ENCODE measurements around the gene CCDC188.
"Not testable (repeated sequence)": the region's sequence is repeated elsewhere in the genome, so short reads cannot be mapped to it uniquely, and the experiment has no call there.

The CCDC188 gene

DNA sequence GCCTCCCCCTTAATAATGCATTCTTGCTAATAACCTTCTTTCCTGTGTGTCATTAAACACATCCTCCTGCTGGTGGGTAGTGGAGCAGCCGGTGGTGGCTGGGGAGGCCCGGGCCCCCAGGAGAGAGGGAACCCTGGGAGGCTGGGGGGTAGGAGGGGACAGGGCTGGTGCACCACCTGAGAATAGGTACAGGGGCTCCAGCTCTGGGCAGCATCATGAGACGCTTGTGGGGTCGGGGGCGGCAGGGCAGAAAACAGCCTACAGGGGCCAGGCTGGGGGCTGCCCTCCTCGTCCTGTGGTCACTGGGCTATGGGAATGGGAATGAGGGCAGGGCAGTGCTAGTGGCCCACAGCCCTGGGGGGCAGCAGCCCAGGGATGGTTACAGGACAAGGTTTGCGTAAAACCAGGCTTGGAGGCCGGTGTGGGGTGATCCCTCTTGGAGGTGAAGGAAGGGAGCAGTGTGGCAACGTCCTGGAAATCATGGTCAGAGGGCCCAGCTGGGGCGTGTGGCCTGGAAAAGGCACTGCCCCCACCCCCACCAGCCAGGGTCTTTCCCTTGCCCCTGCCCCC, 18.5 kb upstream of the CCDC188 start:
- DNase-seq = no peak

DNA sequence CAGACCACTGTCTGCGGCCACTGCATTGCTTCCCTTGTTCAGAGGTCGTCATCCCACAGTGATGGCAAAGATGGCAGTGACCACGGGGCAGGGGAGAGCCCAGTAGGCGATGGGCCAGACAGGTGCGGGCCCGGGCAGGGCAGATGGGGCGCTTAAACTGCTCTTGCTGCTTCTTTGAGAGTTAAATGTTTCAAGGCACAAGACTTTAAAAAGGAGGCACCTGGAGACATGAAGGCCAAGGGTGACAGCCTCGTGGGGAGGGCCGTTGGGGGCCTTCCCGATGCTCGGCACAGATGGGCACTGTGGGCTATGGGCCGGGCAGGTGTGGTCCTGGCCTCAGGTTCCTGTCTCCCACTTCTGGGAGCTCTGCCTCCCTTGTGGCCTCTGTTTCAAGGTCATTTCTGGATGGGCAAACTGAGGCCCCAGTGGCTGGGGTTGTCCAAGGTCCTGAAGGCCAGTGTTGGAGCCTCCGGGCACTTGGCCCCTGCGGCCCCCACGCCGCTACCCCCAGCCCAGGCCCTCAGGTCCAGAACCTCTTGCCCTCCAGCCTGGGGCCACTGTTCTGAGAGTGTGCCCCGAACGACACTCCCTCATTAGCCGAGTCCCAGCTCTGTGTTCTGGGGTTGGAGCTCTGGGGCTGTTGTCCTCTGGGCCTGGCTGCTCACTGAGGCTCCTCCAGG, 16.9 kb upstream of the CCDC188 start:
- no peak for DNase-seq

DNA sequence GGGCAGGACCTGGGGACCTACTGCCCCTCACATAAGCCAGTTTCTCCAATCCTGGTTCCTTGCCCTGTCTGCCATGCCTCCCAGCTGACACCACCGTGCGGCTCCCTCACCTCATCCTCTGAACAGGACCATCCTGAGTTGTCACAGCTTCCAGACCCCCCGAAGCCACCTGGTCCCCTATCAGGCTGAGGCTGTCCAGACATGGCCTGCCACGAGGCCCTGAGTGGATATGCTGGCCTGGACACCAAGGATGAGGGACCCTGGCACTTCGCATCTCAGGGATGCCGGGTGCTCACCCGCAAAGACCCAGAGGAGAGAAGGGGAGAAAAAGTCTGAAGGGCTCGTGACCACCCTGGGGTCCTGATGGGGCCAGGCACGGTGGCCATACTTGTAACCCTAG, 15.8 kb upstream of the CCDC188 start:
- DNase-seq = no peak

DNA sequence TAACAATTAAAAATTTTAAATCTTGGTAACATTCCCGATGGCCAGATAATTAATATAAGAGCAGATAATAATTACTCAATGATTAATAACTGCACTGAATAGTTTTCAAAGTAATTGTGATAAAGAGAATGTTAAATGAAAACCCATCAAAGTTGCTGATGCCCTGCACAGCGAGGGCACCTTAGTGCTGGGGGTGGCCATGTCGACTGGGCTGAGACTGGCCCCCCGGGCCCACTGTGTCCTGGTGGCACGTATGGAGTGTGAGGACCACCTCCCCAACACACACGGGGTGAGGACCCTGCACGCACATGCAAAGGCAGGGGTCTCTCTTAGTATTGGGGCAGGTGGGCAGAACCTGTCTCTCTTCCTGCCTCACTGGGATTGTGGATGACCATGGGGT, 15.1 kb upstream of the CCDC188 start:
- no peak for DNase-seq

DNA sequence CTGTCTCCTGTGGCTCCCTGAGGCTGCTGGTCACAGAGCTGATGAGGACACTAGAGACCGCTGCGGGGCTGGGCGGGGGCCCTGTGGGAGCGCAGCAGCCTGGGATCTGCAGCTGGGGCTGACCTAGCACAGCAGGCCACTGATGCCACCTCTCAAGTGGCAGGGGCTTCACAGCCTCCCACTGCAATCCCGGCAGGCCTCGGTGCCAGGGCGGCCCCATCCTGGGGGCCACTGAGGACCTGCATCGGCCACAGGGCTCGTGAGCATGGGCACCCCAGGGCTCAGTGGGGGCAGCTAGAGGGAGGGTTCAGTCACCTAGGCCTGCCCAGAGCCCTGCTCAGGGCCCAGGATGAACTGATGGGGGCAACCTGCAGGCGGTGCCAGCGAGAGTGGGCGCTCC, 14.6 kb upstream of the CCDC188 start:
- no peak for DNase-seq

DNA sequence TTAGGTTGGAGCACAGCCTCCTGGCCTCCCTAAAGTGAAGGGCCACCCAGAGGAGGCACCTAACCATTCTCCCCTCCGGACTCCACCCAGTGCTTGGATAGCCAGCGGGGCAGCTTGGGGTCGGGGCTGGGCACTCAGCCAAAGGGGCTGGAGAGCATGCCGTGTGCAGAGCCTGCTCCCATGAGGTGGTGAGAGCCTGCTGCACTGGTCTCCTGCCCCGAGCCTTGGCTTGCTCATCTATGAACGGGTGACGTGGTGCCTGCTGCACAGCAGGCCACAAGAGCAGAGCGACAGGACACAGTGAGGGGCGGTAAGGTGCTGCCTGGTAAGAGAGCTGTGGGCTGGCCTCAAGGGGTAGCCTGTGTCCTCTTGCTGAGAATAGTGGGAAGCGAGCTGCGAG, 14.0 kb upstream of the CCDC188 start:
- no peak for DNase-seq

DNA sequence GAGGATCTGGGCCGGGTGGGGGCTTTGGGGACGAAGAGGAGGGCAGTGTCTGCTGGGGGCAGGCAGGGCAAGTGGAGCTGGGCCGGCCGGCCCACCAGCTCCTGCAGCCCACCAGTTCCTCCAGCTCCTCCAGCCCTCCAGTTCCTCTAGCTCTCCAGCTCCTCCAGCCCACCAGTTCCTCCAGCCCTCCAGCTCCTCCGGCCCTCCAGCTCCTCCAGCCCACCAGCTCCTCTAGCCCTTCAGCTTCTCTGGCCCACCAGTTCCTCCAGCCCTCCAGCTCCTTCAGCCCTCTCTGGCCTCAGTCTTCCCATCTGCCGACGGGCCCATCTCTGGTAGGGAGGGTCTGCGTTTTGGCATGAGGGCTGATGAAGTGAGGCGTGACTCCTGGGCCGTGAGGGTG, 9.2 kb upstream of the CCDC188 start:
- DNase-seq = no peak

DNA sequence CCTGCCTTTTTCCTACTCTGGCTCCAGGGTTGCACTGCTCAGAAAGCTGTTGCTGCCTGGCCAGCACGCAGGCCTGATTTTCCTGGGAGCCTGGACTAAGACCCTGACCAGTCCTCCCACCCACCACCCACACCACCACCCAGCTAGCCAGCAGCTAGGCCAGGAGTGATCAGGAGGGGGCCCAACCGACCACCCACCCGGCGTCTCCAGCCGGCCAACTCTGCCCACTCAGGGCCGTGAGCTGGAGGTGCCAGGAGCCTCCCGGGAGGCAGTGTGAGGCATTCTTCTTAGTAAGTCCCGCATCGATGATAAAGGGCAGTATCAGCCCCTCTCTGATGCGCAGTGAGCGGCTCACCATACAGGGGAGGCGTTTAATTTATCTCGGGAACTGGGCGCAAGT, 8.7 kb upstream of the CCDC188 start:
- DNase-seq = not testable (repeated sequence)

DNA sequence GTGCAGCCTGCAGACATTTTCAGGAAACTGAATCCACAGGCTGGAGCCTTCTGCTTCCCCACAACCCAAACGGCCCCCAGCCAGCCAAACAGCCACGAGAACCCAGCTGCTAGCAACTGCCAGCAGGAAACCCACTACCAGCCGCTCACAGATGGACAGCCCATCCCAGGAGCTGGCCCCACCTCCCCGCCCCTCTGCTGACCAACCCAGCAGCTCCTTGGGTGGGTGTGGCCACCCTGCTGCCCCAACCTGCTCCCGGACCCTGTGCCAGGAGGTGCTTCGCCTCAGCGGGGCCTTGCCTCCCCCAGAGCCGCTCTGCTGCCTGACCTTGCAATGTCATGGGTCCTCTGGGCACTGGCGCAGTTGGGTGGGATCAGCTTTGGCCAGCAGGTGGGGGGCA, 8.2 kb upstream of the CCDC188 start:
- no peak for DNase-seq

DNA sequence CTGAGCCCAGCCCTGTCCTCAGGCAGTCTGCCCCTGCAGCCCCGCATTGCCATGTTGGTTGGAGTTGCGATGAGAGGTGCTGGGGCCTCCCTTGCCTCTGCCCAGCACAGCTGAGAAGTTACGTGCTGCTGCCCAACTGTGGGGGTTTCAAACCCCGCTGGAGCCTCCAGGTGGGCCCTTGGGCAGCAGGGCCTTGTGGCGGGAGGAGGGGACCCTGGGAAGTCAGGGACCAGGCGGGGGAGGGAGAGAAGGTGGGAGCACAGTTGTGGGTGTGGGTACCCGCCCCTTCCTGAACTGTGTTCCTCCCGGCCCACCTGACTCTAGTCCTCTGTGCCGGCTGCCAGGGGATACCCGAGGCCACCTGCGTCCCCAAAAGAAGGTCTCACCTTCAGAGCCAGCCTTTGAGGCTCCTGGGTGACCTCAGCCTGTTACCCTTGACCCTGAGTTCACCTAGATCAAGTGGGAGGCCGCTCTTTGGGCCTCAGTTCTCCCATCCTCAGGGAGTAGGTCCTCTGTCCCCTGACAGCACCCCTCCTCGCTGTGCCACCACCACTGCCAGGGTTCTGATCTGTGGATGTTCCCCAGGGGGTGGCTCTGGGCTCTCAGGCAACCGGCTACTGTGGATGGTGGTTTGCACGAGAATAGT, 7.7 kb upstream of the CCDC188 start:
- no peak for DNase-seq

DNA sequence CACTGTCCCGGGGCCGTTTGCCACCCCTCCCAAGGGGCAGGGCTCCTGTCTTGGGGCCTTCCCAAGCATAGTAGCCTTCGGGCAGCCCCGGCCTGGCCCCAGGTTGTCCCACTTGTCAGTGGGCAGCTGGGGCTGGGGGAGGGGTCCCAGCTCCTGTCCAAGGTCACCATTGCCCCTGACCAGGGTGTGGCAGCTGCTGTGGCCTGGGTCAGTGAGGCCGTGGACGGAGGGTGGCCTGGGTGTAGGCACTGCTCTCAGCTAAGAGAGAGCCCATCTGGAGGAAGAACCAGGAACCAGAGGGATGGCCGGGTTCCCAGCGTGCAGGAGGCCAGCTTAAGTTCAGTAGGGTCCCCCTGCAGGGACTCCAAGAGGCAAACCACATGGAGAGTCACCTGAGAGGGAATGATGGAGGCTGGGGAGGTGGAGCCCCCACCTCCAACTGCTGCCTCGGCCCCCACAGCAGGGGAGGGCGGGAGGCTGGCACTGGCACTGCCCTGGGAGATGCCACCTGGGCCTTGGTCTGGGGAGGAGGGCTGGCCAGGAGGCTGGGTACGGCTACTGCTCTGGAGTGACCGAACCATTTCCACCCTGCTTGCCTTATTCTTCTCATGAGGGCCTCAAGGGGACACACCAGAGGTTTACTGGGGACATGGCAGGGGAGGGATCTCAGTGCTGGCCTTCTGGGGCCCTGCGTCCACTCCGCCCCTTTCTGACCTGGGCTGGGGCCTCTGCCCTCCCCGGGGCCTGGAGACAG, 6.8 kb upstream of the CCDC188 start:
- DNase-seq = no peak

DNA sequence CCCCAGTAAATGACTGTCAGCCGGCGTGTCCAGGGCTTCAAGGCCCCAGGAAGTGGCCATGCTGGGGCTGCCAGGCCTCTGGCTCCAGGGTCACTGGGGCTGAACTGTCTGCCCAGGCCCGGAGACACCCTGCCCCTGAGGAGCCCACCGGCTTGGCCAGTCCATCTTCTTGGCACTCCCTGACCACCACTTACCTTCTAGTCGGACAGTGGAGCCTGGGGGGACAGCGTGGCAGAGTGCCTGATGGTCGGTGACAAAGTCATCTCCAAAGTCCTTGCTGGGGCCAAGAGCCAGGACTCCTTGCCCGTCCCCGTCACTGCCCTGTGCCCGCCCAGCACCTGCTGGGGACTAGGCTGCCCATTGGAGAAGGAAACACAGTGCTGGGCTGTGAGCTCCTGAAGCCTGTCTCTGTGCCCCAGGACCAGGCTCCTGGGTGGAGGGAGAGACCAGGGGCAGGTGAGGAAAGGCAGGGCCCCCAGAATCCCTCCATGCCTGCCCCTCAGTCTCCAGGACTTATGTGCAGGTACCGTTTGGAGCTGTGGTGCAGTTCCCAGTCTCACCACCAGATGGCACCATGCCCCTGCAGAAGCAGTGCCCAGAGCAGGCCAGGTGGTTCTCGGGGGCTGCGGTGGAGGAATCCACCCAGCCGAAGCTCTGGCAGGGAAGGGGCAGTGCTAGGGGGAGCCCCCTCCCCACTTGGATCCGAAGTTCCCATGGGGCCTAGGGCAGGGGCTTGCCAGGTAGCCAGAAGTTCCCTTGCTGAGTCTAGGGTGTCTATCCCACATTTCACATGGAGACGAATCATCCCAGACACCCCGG, 6.0 kb upstream of the CCDC188 start:
- peak; percentile 59 for DNase-seq

DNA sequence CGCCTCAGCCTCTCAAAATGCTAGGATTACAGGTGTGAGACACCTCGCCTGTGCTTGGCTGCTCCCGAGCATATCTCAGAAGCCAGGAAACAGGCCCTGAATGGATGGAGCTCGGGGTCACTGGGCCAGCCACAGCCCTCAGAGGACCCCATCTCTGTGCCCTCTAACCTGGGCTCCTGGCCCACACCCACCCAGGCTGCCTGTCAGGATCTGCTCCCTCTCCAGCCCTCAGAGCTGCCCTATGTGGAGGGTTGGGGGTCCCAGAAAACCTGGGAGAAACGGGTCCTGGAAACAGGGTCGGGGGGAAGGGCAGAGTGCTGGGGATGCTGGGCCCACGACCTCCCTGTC, 5.2 kb upstream of the CCDC188 start:
- no peak for DNase-seq

DNA sequence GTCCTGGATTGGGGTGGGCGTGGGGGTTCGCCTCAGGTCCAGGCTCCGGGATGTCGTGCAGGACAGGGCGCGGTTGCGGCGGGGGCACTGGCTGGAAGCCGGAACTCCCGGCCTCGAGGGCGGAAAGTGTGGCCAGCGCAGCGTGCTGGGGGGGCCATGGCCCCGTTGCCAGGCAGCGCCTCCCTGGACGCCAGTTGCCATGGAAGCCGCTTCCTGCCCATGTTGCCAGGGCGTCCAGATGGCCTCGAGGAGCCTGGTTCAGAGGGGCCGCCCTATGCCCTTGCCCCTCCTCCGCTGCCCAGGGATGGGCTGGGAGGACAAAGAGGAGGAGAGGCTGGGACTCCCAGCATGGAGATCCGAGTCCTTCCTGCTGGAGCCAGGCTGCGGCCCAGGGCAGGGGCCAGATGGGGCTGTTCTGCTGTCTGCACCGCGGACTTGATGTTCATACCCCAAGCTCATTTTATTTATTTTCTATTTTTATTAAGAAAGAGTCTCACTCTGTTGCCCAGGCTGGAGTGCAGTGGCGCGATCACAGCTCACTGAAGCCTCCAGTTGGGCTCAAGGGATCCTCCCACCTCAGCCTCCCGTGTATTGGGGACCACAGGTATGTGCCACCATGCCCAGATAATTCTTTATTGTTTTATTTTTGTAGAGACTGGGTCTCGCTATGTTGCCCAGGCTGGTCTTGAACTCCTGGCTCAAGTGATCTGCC, 4.6 kb upstream of the CCDC188 start:
- DNase-seq = peak; percentile 95

DNA sequence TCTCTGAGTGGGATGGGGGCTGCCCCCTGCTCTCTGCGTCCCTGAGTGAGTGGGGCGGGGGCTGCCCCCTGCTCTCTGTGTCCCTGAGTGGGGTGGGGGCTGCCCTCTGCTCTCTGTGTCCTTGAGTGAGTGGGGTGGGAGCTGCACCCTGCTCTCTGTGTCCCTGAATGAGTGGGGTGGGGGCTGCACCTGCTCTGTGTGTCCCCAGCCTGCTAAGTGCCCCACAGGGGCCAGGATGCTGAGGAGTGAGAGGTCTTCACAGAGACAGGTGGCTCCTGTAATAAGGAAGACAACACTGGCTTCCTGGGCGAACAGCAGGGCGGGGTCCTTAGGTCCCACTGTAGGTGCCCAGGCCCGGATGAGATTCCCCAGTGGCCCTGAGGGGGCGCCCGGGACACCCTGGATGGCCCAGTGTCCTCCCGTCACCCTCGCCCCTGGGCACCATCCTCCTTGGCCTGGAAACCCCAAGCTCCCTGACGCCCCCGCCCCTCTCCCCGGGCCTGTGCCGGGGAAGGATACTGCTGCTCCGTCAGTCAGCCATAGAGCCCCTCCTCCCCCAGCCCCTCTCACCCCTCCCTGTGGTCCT, 3.8 kb upstream of the CCDC188 start:
- DNase-seq = no peak

DNA sequence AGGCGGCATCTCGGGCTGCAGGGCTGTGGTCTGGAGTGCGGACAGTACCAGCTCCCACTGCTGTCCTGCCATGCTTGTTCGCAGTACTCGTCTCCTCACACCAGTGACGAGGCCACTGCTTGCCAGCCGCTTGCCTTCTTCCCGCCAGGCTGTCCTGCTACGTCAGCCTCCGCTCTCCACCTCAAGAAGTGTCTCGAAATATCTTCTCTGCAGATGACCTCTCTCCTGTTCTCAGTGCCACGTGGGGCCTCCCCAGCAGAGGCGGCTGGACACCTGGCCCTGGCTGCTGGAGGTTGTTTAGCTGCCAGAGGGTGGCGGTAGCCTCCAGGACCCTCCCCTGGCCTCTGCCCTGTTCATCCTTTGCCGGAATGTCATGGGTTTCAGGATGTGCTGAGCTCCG, 3.1 kb upstream of the CCDC188 start:
- DNase-seq = no peak

DNA sequence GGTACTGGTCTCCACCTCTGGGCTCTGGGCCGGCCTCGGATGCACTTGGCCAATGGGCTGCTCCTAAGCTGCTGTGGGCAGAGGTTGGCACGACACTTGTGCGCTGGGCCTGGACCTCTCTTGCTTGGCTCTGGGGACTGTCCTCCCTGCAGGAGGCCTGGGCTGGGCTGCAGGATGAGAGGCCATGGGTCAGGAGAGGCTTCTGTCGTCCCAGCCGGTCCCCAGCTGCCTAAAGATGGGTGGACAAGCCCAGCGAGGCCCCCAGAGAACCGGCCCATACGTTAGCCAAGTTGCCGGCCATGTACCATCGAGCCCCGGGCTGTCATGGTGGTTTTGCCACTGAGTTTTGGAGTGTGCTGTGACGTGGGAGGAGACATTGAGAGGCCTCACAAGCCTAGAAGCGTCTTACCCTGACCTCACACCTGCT, 1.6 kb upstream of the CCDC188 start:
- DNase-seq = no peak

DNA sequence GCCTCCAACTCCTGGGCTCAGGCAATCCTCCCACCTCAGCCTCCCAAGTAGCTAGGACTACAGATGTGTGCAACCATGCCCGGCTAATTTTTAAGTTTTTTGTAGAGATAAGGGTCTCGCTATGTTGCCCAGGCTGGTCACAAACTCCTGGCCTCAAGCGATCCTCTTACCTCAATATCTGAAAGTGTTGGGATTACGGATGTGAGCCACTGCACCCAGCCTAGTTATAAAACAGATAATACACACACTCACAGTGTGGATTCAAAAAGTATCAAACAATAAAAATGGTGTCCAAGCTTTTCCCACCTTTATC, 377 bp upstream of the CCDC188 start:
- no peak for DNase-seq

DNA sequence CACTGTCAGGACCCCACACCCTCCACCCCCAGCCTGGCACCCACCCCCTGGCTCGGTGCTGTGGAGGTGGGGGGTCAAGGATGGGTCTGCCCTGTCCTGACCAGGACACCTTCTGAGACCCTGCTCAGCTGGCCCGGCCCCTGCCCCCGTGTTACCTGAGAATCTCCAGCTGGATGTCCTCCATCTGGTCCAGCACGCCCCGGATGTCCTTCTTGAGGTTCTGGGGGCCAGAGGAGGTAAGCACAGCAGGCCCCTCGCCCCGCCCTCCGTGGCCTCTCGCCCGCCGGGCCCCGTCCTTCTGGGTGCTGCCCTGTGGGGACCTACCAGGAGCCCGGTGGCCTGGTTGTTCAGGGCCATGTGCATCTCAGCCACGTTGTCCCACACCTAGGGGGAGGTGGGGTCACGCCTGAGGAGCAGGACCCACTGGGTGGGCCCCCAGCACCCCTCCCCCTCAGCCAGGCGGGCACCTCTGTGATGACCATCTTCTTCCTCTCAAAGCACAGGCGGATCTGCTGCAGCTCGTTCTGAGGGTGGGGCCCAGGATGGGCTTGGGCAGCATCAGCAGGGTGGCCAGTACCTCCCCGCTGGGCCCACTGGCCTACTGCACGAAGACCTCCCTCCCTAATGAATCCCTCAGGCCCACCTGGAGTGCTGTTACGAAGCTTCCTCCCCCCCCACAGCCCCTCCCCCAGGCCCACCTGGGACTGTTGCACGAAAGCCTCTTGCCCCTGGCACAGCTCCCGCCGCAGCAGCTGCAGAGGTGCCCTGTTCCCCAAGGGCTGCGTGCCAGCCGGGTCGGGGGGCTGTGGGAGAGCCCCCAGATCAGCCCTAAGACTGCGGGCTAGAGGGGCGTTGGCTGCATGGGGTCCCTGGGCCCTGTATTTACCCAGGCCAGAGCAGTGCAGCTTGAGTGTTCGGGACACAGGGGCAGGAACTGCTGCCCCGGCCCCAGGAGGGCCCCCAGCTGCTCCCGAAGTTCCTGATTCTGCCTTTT, 1.3 kb downstream of the CCDC188 start:
- no peak for DNase-seq

DNA sequence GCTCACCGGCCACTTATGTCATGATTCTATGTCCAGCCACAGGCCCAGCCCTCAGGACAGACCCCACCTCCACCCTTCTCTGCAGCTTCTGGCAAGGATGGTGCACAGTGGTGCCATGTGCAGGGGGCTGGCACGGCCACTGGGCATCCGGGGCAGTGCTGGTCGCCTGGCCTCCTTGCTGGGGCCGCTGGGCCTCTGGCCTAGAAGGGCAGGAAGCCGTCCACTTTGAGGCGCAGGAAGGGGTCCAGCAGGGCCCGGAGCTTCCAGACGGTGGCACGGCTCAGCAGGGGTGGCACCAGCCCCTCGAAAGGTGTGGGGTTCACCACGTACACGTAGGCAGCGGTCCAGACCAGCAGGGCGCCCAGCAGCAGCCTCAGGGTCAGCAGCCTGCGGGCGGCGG, 2.4 kb downstream of the CCDC188 start:
- DNase-seq = no peak
